ENCODE measurements around the gene NEXN.

NEXN gene

GRCh38 chr1:77888081-77888780 lies at the start of gene NEXN:
Gene NEXN, plus strand, starts transcription at chr1:77888624. Its CDS starts 27,483 bp downstream, at chr1:77916107.
- no peak for DNase-seq (ENCODE audit: low spot score)

DNA sequence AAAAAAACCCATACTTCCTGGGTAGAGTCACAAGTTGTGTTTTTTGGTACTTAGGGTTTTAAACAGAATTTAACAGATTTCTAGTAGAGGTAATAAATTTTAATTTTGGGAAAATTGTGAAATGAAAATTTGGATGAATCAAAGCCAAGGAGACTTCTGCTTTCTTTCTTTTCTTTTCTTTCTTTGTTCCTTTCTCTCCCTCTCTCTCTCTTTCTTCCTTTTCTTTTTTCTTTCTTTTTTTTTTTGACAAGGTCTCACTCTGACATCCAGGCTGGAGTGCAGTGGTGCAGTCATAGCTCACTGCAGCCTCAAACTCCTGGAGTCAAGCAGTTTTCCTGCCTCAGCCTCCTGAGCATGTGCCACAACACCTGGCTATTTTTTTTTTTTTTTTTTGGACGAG lies 46.9 kb upstream of the NEXN start:
- no peak for DNase-seq (ENCODE audit: low spot score)

DNA sequence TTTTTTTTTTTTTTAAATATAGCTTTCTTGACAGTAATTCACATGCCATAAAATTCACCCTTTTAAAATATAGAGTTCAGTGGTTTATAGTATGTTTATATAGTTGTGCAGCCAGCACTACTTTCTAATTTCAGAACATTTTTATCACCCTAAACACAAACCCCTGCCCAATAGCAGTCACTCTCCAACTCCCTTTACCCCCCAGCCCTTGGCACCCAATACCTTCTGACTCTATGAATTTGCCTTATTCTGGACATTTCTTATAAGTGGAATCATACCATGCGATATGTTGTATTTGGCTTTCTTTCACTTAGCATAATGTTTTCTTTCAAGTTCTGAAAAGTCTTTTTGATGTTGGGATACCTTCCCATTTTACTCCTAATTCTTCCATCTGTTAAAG lies 42.5 kb upstream of the NEXN start:
- no peak for DNase-seq (ENCODE audit: low spot score)

GRCh38 chr1:77846966-77847365 lies 41.5 kb upstream of the NEXN start:
- DNase-seq (ENCODE audit: low spot score), result no peak

DNA sequence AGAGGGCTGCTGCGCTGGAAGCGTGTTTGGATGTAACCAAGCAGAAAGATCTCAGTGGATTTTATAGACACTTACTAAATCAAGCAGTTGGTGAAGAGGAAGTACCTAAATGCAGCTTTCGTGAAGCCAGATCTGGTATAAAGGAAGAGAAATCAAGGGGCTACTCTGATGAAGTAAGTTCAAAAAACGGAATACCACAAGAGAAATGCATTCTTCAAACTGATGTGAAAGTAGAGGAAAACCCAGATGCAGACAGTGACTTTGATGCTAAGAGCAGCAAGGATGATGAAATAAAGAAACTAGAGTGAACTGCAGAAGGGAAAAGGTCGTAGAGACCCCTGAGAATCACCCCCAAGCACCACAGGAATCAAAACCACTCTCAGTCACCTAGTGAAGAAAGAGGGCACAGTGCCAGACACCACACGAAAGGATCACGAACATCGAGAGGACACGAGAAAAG lies 40.8 kb upstream of the NEXN start:
- DNase-seq (ENCODE audit: low spot score), result no peak

DNA sequence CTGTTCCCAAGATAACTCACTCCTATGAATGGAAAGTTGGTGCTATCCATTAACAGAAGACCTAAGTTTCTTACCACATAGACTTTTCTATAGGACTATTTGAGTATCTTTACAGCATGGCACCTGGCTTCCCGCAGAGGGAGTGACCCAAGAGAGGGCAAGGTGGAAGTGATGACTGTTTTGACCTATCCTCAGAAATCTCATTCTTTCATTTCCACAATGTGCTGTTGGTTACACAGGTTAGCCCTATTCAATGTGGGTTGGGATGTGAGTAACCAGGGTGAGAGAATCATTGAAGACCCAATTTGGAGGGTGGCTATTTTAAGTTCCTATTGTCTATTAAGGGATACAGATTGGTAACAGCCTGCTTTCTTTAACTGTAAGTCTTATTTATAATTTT lies 38.3 kb upstream of the NEXN start:
- no peak for DNase-seq (ENCODE audit: low spot score)

- DNase-seq (ENCODE audit: low spot score), result no peak
These were observed 30.9 kb upstream of the NEXN start for GRCh38 chr1:77857552-77857951.

- no peak for DNase-seq (ENCODE audit: low spot score)
These were observed 29.7 kb upstream of the NEXN start for GRCh38 chr1:77858725-77859124.

DNA sequence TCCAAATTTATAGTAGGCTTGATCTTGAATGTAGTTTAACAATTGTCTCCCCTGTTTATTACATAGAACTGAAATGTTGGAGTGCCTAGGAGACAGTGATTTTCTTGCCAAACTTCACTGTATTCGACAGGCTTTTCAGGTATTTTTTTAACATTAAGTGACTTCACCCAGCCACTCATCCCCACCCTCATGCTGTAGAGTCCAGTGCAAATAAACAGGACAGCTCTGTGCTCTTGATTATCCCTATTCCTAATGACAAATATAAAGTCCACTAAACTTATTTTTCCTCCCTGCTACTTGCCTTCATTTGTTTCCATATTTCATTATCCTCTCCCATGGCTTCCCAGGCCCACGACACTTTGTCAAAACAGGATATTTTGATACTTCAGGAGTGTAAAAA lies 29.2 kb upstream of the NEXN start:
- DNase-seq (ENCODE audit: low spot score), result no peak

DNA sequence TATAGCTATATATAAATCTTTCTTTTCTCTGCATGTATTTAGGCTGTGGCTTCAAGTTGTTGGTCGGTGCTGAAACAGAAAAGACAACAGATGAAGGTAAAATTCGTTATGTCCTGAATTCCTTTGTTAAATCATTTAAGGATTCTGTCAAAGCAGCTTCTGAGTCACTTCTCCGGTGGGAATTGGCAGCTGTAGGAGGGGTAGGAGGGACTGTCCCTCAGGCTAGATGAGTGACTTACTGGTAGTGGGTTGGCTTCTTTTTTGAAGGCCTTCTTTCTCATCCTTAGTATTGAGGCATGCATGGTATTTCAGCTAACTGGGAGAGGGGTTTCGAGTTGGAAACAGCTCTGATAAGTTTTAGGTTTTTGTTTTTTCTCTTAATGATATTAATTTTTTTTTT lies 22.1 kb upstream of the NEXN start:
- no peak for DNase-seq (ENCODE audit: low spot score)

- peak; percentile 23 for DNase-seq (ENCODE audit: low spot score)
These were observed 15.8 kb upstream of the NEXN start for GRCh38 chr1:77872645-77873044.

- DNase-seq (ENCODE audit: low spot score), result no peak
These were observed 15.0 kb upstream of the NEXN start for GRCh38 chr1:77873461-77873860.

DNA sequence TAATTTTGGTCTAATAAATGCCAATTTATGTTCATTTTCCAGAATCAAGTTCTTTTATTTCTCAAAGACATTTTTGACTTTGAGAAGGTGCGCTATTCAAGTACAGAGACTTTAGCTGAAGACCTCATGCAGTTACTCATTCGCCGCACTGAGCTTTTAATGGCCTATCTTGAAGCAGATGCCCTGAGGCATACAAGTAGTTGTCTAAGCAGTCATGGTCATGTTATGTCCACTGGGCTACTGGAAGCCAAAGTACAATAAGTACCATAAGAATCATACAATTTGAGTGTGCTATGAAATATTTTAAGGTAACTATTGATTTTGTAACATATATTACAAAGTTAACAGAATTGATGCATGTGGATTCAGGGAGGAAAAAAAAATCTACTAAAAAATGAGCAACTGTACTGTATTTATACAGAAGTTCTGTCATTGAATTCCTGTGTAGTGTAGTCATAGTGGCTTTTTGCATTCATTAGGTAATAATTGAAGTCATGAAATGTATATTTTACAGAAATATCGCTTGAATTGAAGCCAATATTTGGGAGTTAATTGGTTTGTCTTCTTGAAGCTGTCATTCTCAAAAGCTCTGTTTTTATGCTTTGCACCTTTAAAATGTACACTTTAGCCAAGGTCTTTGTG lies 13.5 kb upstream of the NEXN start:
- no peak for DNase-seq (ENCODE audit: low spot score)

GRCh38 chr1:77876884-77877283 lies 11.5 kb upstream of the NEXN start:
- peak; percentile 6 for DNase-seq (ENCODE audit: low spot score)

GRCh38 chr1:77881061-77881460 lies 7.4 kb upstream of the NEXN start:
- DNase-seq (ENCODE audit: low spot score), result no peak

DNA sequence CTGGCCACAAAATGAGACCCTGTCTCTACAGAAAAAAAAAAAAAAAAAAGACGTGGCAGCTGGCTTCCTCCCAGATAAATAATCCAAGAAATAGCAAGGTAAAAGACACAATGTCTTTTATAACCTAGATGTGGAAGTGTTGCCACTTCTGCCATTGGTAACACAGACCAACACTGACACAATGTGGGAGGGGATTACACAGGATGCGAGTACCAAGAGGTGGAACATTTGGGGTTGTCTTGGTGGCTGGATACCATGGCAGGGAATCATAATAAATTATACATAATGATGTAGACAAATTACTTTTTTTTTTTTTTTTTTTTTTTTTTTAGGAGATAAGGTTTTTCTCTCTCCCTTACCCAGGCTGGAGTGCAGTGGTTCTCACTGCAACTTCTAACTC lies 6.0 kb upstream of the NEXN start:
- no peak for DNase-seq (ENCODE audit: low spot score)

DNA sequence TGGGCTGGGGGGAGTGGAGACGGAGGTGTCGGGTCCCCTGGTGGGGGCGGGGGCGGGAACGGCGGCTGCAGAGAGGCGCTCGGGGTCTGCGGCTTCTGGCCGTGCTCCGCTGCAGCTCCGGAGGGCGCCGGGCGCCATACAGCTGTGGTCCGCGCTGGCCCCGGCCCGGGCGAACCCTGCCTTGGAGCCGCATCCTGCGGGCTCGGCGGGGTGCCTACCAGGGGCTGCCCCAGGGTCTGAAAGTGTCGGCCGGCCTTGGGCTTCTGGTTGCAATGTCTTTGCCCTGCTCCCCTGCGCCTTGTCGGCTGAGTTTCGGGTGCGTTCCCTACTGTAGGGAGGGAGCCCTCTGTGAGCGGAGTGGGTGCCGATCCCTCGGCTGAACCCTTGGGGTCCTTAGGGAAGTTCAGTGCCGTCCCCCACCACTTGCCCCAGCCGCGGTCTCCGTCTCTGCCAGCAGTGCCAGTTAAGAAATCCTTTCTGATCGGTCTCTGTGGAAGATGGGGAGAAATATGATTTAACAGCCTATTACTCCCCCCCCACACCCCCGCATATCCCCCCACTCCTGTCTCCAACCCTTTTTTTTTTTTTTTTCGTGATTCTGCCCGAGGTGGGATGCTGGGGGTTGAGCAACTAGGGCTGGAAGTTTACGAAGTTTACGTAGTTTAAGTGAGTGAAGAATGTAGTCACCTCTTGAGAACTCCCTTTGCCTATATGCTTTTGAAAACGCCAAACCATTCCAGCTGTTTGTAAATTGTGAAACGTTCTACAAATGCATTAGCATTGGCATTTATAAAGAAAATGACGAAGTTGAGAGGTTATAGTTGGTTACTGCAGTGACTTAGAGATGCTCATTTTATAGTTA lies 588 bp downstream of the NEXN start:
- DNase-seq (ENCODE audit: low spot score), result no peak

DNA sequence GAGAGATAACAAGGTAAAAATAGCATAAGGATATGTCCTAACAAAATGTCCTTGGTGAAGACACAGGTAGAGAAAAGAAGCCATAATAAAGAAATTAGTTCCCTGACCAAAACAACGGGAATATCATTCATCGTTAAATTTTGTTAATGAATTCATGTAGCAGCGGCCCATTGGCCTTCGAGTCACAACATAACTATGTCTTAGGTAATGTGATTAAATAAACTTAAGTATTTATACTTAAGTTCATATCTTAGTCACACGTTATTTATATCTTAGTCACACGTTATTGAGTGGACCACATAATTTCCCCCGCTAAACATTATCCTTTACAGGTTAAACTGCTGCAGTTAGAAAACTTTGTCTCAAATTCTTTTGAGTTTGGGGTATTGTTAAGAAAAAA lies 1.2 kb downstream of the NEXN start:
- DNase-seq (ENCODE audit: low spot score), result peak; percentile 77

- no peak for DNase-seq (ENCODE audit: low spot score)
These were observed 2.8 kb downstream of the NEXN start for GRCh38 chr1:77891200-77891599.

DNA sequence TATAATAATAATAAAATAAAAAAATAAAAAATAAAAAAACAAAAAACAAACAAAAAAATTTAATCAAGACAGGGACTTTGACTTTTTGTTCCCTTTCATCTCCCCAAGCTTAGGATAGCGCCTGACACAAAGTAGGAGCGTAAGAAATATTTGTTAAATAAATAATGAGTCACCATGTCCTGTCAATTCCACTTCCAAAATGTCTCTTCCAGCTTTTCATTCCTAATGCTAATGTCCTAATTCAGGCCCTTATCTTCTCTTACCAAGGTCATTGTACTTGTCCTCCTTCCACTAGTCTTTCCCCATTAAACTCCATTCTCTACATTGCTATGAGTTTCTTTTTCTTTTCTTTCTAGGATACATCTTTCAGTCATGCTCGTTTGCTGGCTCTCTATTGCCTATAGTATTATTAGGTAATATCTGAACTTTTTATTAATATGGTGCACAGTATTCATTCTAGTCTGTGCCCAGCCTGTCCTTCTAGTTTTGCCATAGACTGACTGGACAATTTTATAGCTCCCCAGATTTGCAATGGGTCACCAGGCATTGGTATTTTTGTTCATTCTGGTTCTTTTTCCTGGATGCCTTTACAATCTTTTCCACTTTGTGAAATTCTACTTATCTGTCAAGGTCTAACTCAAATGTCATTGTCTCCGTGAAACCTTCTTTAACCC lies 11.4 kb downstream of the NEXN start:
- DNase-seq (ENCODE audit: low spot score), result no peak

DNA sequence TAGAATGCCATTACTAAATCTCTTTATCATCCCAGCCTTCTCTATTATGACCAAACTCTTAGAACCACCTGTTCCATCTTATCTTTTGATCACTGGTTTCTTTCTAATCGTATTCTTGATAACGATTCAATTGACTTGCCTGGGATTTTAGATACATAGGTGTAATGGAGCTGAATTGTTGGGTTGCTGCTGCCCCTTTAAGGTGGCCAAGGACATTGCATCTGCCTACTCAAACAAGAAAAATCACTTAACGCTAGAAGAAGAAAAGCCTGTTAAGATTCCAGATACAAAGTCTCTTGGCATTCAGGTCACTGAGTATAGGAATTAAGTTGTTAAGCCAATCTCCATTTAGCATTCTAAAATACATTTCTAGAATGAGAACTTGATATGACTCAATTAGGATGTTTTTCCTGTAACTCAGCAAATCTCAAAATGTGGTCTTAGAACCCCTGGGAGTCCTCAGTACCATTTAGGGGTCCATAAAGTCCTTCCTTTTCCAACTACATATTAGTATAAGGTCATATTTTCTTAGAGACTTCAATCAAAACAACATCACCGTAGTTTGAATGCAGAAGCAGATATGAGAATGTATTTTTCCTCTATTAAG lies 12.4 kb downstream of the NEXN start:
- peak; percentile 79 for DNase-seq (ENCODE audit: low spot score)

DNA sequence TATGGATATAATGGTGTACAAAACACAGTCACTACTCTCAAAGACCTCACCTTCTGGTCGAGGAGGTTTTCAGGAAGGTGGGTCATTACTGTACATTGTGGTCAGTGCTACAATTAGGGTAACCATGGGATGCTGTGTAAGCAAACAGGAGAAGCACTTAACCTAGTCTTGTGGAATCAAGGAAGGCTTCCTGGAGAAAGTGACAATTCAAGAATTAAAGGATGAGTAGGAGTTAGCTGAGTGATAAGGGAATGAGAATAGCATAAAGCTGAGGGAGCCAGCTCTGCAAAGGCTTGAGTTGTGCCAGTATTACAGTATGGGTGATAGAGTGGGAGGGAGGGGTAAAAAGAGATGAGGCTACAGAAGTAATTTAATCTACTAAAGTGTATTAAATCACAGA lies 17.2 kb downstream of the NEXN start:
- DNase-seq (ENCODE audit: low spot score), result no peak

Measured in RKO (cell line).